SK-N-SH treated with all-trans-retinoic acid at 6 μM for 48 hours (cell line): Measurements from ENCODE around the gene GDF9.

Experiments used
- ATAC-seq: fragments of 200-7000 bp; cut with Tn5 transposase; 3 replicates; pipeline ENCODE4 v1.9.1; 2020; ENCODE audit warnings: mild to moderate bottlenecking, moderate library complexity
- ARNTL ChIP-seq: fragments of 450-650 bp; formaldehyde crosslinking; IDR thresholded peaks from 2 replicates; pipeline ENCODE4 v1.5.0; 2020; ENCODE audit warnings: low read depth, mild to moderate bottlenecking, moderate library complexity, borderline replicate concordance
- BACH2 ChIP-seq: fragments of 250-450 bp; sonication (Bioruptor Pico); IDR thresholded peaks from 2 replicates; pipeline ENCODE4 v1.9.0; 2021; ENCODE audit warnings: mild to moderate bottlenecking, borderline replicate concordance
- CSDC2 ChIP-seq: fragments of 250-450 bp; sonication (Bioruptor Pico); IDR thresholded peaks from 2 replicates; pipeline ENCODE4 v1.5.0; 2020; ENCODE audit warnings: mild to moderate bottlenecking, moderate library complexity
- ESRRG ChIP-seq: fragments of 250-450 bp; sonication (Bioruptor Pico); IDR thresholded peaks from 2 replicates; pipeline ENCODE4 v1.6.1; 2021; ENCODE audit warnings: mild to moderate bottlenecking
- GLIS3 ChIP-seq: fragments of 250-450 bp; sonication (Bioruptor Pico); IDR thresholded peaks from 2 replicates; pipeline ENCODE4 v1.5.0; 2020; ENCODE audit warnings: mild to moderate bottlenecking, moderate library complexity
- ISL1 ChIP-seq: fragments of 250-450 bp; sonication (Bioruptor Pico); IDR thresholded peaks from 2 replicates; pipeline ENCODE4 v2.1.2; 2022; ENCODE audit warnings: mild to moderate bottlenecking, moderate library complexity
- OSR1 ChIP-seq: fragments of 250-450 bp; sonication (Bioruptor Pico); IDR thresholded peaks from 2 replicates; pipeline ENCODE4 v1.8.0; 2022; ENCODE audit warnings: moderate library complexity, mild to moderate bottlenecking, inconsistent platforms
- PPARA ChIP-seq: fragments of 250-450 bp; sonication (Bioruptor Pico); IDR thresholded peaks from 2 replicates; pipeline ENCODE4 v1.5.0; 2020; ENCODE audit warnings: mild to moderate bottlenecking, borderline replicate concordance
- RARB ChIP-seq: fragments of 250-450 bp; sonication (Bioruptor Pico); IDR thresholded peaks from 2 replicates; pipeline ENCODE4 v1.8.0; 2021; ENCODE audit warnings: mild to moderate bottlenecking, moderate library complexity
- TOX ChIP-seq: fragments of 250-450 bp; sonication (Bioruptor Pico); IDR thresholded peaks from 2 replicates; pipeline ENCODE4 v1.8.0; 2021; ENCODE audit warnings: mild to moderate bottlenecking, moderate library complexity, borderline replicate concordance
- ZC3H10 ChIP-seq: fragments of 250-450 bp; sonication (Bioruptor Pico); IDR thresholded peaks from 2 replicates; pipeline ENCODE4 v1.5.1; 2021; ENCODE audit warnings: mild to moderate bottlenecking, moderate library complexity
- ZFP3 ChIP-seq: fragments of 250-450 bp; sonication (Bioruptor Pico); IDR thresholded peaks from 2 replicates; pipeline ENCODE4 v1.5.0; 2020; ENCODE audit warnings: mild to moderate bottlenecking, moderate library complexity
- ZFP30 ChIP-seq: fragments of 450-650 bp; formaldehyde crosslinking; IDR thresholded peaks from 2 replicates; pipeline ENCODE4 v1.5.0; 2022; ENCODE audit warnings: mild to moderate bottlenecking, moderate library complexity
- ZNF565 ChIP-seq: fragments of 450-650 bp; formaldehyde crosslinking; conservative IDR thresholded peaks from 2 replicates; pipeline ENCODE4 v1.5.0; 2020; ENCODE audit warnings: low read depth, mild to moderate bottlenecking, moderate library complexity
- ZNF70 ChIP-seq: fragments of 450-650 bp; formaldehyde crosslinking; IDR thresholded peaks from 2 replicates; pipeline ENCODE4 v1.5.0; 2020; ENCODE audit warnings: mild to moderate bottlenecking, moderate library complexity
- ZNF8 ChIP-seq: fragments of 450-650 bp; formaldehyde crosslinking; IDR thresholded peaks from 2 replicates; pipeline ENCODE4 v1.5.0; 2020; ENCODE audit warnings: mild to moderate bottlenecking, moderate library complexity
- TF ChIP-seq, protein P1 (sequence below): fragments of 250-450 bp; sonication (Bioruptor Pico); IDR thresholded peaks from 2 replicates; pipeline ENCODE4 v1.5.1; 2020; ENCODE audit warnings: low read depth, mild to moderate bottlenecking, moderate library complexity
- TF ChIP-seq, protein P2 (sequence below): fragments of 250-450 bp; sonication (Bioruptor Pico); IDR thresholded peaks from 2 replicates; pipeline ENCODE4 v1.5.1; 2021; ENCODE audit warnings: mild to moderate bottlenecking, moderate library complexity
- TF ChIP-seq, protein P3 (sequence below): fragments of 250-450 bp; sonication (Bioruptor Pico); IDR thresholded peaks from 2 replicates; pipeline ENCODE4 v1.5.0; 2020; ENCODE audit warnings: mild to moderate bottlenecking, moderate library complexity
- TF ChIP-seq, protein P4 (sequence below): fragments of 250-450 bp; sonication (Bioruptor Pico); IDR thresholded peaks from 2 replicates; pipeline ENCODE4 v1.8.0; 2021; ENCODE audit warnings: low read depth, mild to moderate bottlenecking, moderate library complexity, borderline replicate concordance

GDF9 gene

DNA sequence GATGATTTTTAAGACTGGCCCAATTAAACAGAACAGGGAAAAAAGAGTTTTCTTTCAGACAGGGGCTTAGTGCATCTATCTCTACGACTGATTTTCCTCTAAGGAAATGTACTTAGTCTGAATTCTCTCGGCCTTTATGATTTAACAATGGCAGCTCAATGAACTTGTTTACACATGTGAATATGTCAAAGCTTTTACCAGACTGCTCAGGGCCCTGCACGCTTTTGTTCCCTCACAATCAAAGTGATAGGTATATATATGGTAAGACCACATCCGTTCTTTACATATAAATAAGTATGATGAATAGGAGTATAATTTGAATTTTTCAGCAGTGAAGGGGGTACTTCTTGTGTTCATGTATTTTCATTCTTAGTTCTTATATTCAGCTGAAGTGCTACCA lies 34.8 kb upstream of the GDF9 start:
- no peak for ATAC-seq
- TF ChIP-seq OSR1 (CRISPR knock-in tag), result no peak
- no peak for TF ChIP-seq BACH2
- no peak for TF ChIP-seq ZNF565
- TF ChIP-seq ZNF8 (CRISPR knock-in tag), result no peak
- TF ChIP-seq TOX (CRISPR knock-in tag), result no peak
- no peak for TF ChIP-seq ZC3H10
- no peak for TF ChIP-seq PPARA (CRISPR knock-in tag)
- no peak for TF ChIP-seq GLIS3 (CRISPR knock-in tag)
- TF ChIP-seq, protein P1, sequence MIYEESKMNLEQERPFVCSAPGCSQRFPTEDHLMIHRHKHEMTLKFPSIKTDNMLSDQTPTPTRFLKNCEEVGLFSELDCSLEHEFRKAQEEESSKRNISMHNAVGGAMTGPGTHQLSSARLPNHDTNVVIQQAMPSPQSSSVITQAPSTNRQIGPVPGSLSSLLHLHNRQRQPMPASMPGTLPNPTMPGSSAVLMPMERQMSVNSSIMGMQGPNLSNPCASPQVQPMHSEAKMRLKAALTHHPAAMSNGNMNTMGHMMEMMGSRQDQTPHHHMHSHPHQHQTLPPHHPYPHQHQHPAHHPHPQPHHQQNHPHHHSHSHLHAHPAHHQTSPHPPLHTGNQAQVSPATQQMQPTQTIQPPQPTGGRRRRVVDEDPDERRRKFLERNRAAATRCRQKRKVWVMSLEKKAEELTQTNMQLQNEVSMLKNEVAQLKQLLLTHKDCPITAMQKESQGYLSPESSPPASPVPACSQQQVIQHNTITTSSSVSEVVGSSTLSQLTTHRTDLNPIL, result no peak
- TF ChIP-seq ISL1, result no peak
- TF ChIP-seq RARB (CRISPR knock-in tag), result no peak
- no peak for TF ChIP-seq CSDC2 (CRISPR knock-in tag)
- no peak for TF ChIP-seq ZNF70
- TF ChIP-seq, all 23 proteins: peak for 0

DNA sequence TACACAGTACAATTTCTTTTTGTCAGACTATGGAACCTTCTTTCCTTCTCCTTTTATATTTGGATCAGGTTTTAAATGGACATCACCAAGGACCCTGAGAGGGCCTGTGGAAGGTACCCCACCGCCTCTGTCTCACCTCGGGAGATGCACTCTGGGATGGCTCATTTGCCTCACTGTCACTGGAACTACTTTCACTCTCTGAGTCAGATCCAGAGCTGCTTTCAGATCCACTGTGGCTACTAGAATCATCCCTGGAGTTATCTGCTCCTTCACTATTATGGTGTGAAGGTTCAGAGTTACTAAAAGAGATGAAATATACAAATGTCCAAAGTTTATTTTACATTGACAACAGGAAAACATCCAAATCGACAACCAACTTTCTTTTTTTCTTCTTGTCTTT lies 31.8 kb upstream of the GDF9 start:
- no peak for ATAC-seq
- TF ChIP-seq GLIS3 (CRISPR knock-in tag) (no peak), ZNF8 (CRISPR knock-in tag) (no peak), PPARA (CRISPR knock-in tag) (no peak), ISL1 (no peak), ZFP3 (CRISPR knock-in tag) (no peak), ESRRG (CRISPR knock-in tag) (no peak)
- TF ChIP-seq, protein P1, result no peak
- TF ChIP-seq, protein P2, sequence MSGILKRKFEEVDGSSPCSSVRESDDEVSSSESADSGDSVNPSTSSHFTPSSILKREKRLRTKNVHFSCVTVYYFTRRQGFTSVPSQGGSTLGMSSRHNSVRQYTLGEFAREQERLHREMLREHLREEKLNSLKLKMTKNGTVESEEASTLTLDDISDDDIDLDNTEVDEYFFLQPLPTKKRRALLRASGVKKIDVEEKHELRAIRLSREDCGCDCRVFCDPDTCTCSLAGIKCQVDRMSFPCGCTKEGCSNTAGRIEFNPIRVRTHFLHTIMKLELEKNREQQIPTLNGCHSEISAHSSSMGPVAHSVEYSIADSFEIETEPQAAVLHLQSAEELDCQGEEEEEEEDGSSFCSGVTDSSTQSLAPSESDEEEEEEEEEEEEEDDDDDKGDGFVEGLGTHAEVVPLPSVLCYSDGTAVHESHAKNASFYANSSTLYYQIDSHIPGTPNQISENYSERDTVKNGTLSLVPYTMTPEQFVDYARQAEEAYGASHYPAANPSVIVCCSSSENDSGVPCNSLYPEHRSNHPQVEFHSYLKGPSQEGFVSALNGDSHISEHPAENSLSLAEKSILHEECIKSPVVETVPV, result no peak
- TF ChIP-seq, protein P3, sequence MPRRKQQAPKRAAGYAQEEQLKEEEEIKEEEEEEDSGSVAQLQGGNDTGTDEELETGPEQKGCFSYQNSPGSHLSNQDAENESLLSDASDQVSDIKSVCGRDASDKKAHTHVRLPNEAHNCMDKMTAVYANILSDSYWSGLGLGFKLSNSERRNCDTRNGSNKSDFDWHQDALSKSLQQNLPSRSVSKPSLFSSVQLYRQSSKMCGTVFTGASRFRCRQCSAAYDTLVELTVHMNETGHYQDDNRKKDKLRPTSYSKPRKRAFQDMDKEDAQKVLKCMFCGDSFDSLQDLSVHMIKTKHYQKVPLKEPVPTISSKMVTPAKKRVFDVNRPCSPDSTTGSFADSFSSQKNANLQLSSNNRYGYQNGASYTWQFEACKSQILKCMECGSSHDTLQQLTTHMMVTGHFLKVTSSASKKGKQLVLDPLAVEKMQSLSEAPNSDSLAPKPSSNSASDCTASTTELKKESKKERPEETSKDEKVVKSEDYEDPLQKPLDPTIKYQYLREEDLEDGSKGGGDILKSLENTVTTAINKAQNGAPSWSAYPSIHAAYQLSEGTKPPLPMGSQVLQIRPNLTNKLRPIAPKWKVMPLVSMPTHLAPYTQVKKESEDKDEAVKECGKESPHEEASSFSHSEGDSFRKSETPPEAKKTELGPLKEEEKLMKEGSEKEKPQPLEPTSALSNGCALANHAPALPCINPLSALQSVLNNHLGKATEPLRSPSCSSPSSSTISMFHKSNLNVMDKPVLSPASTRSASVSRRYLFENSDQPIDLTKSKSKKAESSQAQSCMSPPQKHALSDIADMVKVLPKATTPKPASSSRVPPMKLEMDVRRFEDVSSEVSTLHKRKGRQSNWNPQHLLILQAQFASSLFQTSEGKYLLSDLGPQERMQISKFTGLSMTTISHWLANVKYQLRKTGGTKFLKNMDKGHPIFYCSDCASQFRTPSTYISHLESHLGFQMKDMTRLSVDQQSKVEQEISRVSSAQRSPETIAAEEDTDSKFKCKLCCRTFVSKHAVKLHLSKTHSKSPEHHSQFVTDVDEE (CRISPR knock-in tag), result no peak

DNA sequence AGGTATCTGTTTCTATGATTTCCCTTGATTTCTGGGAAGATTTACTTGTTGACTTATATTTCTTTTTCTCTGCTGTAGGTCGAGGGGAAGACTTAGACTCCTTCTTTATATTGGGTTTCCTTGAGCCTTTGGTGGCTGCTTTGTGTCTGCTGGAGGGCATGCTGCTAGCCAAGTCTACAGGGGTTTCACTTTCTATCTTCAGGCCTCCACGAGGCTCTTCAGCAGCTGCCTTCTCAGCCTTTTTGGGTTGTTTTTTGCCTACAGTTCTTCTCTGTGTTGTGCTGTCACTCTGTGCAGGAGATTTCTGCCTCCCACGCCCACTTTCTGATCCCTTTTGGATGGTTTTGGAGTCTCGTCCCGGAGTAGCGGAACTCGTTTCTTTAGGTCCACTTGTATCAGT lies 30.4 kb upstream of the GDF9 start:
- TF ChIP-seq ZFP3 (CRISPR knock-in tag), result no peak
- no peak for TF ChIP-seq ZNF70
- TF ChIP-seq, protein P4, sequence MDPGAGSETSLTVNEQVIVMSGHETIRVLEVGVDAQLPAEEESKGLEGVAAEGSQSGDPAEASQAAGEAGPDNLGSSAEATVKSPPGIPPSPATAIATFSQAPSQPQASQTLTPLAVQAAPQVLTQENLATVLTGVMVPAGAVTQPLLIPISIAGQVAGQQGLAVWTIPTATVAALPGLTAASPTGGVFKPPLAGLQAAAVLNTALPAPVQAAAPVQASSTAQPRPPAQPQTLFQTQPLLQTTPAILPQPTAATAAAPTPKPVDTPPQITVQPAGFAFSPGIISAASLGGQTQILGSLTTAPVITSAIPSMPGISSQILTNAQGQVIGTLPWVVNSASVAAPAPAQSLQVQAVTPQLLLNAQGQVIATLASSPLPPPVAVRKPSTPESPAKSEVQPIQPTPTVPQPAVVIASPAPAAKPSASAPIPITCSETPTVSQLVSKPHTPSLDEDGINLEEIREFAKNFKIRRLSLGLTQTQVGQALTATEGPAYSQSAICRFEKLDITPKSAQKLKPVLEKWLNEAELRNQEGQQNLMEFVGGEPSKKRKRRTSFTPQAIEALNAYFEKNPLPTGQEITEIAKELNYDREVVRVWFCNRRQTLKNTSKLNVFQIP (CRISPR knock-in tag), result no peak
- TF ChIP-seq ARNTL (CRISPR knock-in tag), result no peak
- TF ChIP-seq BACH2, result no peak
- no peak for TF ChIP-seq ZFP30 (CRISPR knock-in tag)
- TF ChIP-seq ZNF8 (CRISPR knock-in tag), result no peak
- no peak for TF ChIP-seq PPARA (CRISPR knock-in tag)
- TF ChIP-seq ISL1, result no peak
- TF ChIP-seq ZC3H10, result no peak
- no peak for TF ChIP-seq ZNF565
- no peak for TF ChIP-seq CSDC2 (CRISPR knock-in tag)
- TF ChIP-seq, protein P3 (CRISPR knock-in tag), result no peak
- TF ChIP-seq RARB (CRISPR knock-in tag), result no peak
- TF ChIP-seq GLIS3 (CRISPR knock-in tag), result no peak
- TF ChIP-seq, protein P1, result no peak
- TF ChIP-seq, protein P2, result no peak
- TF ChIP-seq ESRRG (CRISPR knock-in tag), result no peak
- no peak for TF ChIP-seq OSR1 (CRISPR knock-in tag)
- no peak for TF ChIP-seq TOX (CRISPR knock-in tag)
- TF ChIP-seq, all 23 proteins: peak for 0
- ATAC-seq, result no peak
